BLaER1 treated with 17β-estradiol and CSF1 and Interleukin-3, amounts not matched to agents 10 nM and 100 nM (cell line): ENCODE measurements around the gene TCEANC2.
A peak's percentile ranks its signal among the peaks of the same experiment; 100 is the strongest.
"Not testable (repeated sequence)": the region's sequence is repeated elsewhere in the genome, so short reads cannot be mapped to it uniquely, and the experiment has no call there.

Source experiments
- H3K27ac ChIP-seq, 11 experiments: shearing (Covaris generic); formaldehyde crosslinking; 2 replicates each; pipeline ENCODE4 v1.8.1; 2022
- H3K27me3 ChIP-seq, 11 experiments: shearing (Covaris generic); formaldehyde crosslinking; 2 replicates each; pipeline ENCODE4 v1.8.1; 2022
- H3K36me3 ChIP-seq, 11 experiments: shearing (Covaris generic); formaldehyde crosslinking; 2 replicates each; pipeline ENCODE4 v1.8.1; 2022
- H3K4me1 ChIP-seq, 10 experiments: shearing (Covaris generic); formaldehyde crosslinking; 2 replicates each; pipeline ENCODE4 v1.8.1; 2022
- H3K4me2 ChIP-seq, 11 experiments: shearing (Covaris generic); formaldehyde crosslinking; 2 replicates each; pipeline ENCODE4 v1.8.1; 2022
- H3K4me3 ChIP-seq, 10 experiments: shearing (Covaris generic); formaldehyde crosslinking; 2 replicates each; pipeline ENCODE4 v1.8.1; 2022
- H3K9ac ChIP-seq, 11 experiments: shearing (Covaris generic); formaldehyde crosslinking; 2 replicates each; pipeline ENCODE4 v1.8.1; 2022
- H3K9me3 ChIP-seq, 11 experiments: shearing (Covaris generic); formaldehyde crosslinking; replicated peaks in 1 of 11; 2 replicates each; pipeline ENCODE4 v1.8.1; 2022
- H4K20me1 ChIP-seq, 11 experiments: shearing (Covaris generic); formaldehyde crosslinking; 2 replicates each; pipeline ENCODE4 v1.8.1; 2022
- Cebpa-rat ChIP-seq, 11 experiments: shearing (Covaris generic); IDR thresholded peaks; 2 replicates each; pipeline ENCODE4 v1.8.1; 2022

Gene TCEANC2

GRCh38 chr1:54094001-54094729 lies 40.8 kb downstream of the TCEANC2 start:
- peaks cover 15 to 48% (median 29%) of the 10 kb centered on the region in 11 experiments for H3K36me3 ChIP-seq
- H3K4me1 ChIP-seq: peaks cover 0 to 20% (median 10%) of the 10 kb centered on the region in 10 experiments; a peak in 14 of 20 replicates
- no peak overlapping the region for H3K27ac ChIP-seq
- H3K9ac ChIP-seq: no peak overlapping the region
- TF ChIP-seq Cebpa-rat (IDR thresholded peaks at IDR 0.05): no peak
- no peak overlapping the region for H3K4me2 ChIP-seq
- H4K20me1 ChIP-seq: no peaks in the 10 kb centered on the region
- H3K27me3 ChIP-seq: no peaks in the 10 kb centered on the region
- no peak overlapping the region for H3K4me3 ChIP-seq
- no peaks in the 10 kb centered on the region for H3K9me3 ChIP-seq

- H3K9ac ChIP-seq, H3K27me3 ChIP-seq, H4K20me1 ChIP-seq, H3K27ac ChIP-seq, H3K4me2 ChIP-seq, H3K4me3 ChIP-seq, H3K9me3 ChIP-seq: not testable (repeated sequence)
- Histone ChIP-seq H3K36me3 (peaks cover 11 to 44% (median 26%) of the 10 kb centered on the region in 11 experiments; a peak in 21 of 22 replicates), H3K4me1 (peaks cover 0 to 25% (median 10%) of the 10 kb centered on the region in 10 experiments; a peak in 14 of 20 replicates)
Observed at GRCh38 chr1:54094730-54095105, 41.3 kb downstream of the TCEANC2 start.

GRCh38 chr1:54095546-54096226 lies 42.3 kb downstream of the TCEANC2 start:
- Histone ChIP-seq H3K4me3 (no peak overlapping the region), H3K27ac (peak overlapping the region in 7 of 11 experiments; percentile 20 to 63 (median 46); a peak in 12 of 22 replicates), H3K27me3 (no peaks in the 10 kb centered on the region)

GRCh38 chr1:54096227-54096876 lies 42.9 kb downstream of the TCEANC2 start:
- TF ChIP-seq Cebpa-rat (IDR thresholded peaks at IDR 0.05): no peak
- no peaks in the 10 kb centered on the region for H3K9me3 ChIP-seq
- H3K9ac ChIP-seq: no peak overlapping the region
- peaks cover 0 to 26% (median 10%) of the 10 kb centered on the region in 10 experiments; a peak in 14 of 20 replicates for H3K4me1 ChIP-seq
- H3K4me3 ChIP-seq: no peak overlapping the region
- no peaks in the 10 kb centered on the region for H4K20me1 ChIP-seq
- peak overlapping the region in 7 of 11 experiments; percentile 20 to 63 (median 46); a peak in 12 of 22 replicates for H3K27ac ChIP-seq
- H3K4me2 ChIP-seq: peak overlapping the region in 5 of 11 experiments; percentile 7 to 61 (median 40); a peak in 9 of 22 replicates
- no peaks in the 10 kb centered on the region for H3K27me3 ChIP-seq
- H3K36me3 ChIP-seq: peaks cover 9 to 44% (median 26%) of the 10 kb centered on the region in 11 experiments; a peak in 21 of 22 replicates

More at GRCh38 chr1:54095546-54096226, 42.3 kb downstream of the TCEANC2 start:
- Histone ChIP-seq H4K20me1 (no peaks in the 10 kb centered on the region), H3K9ac (no peak overlapping the region), H3K4me1 (peaks cover 0 to 26% (median 10%) of the 10 kb centered on the region in 10 experiments; a peak in 14 of 20 replicates), H3K36me3 (peaks cover 8 to 41% (median 26%) of the 10 kb centered on the region in 11 experiments; a peak in 21 of 22 replicates), H3K9me3 (no peaks in the 10 kb centered on the region), H3K4me2 (peak overlapping the region in 5 of 11 experiments; percentile 7 to 61 (median 40); a peak in 10 of 22 replicates)
- TF ChIP-seq Cebpa-rat (IDR thresholded peaks at IDR 0.05): no peak

GRCh38 chr1:54096877-54097240 lies 43.5 kb downstream of the TCEANC2 start:
- no peak overlapping the region; a peak in 1 of 22 replicates for H3K27ac ChIP-seq
- peaks cover 0 to 26% (median 10%) of the 10 kb centered on the region in 10 experiments; a peak in 14 of 20 replicates for H3K4me1 ChIP-seq
- no peak for TF ChIP-seq Cebpa-rat (IDR thresholded peaks at IDR 0.05)

DNA sequence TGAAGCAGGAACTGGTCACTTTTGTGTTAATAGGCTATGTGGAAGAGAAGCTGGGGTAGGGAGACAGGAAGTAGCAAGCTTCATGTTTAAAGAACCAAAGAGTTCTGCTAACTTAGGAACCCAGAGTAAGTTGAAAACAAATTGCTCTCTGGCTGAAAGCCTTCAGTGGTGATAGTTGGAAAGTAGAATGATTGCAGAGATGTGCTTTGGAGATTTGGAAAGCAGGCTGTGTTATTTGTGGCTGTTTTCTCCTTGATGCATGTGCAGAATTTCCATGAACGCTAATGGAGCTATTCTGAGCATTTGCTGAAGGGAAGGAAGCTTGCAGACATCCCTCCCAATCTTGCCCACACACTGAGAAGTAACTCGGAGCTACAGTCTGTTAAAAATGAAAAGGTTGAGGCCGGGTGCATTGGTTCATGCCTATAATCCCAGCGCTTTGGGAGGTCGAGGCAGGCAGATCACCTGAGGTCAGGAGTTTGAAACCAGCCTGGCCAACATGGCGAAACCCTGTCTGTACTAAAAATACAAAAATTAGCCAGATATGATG lies 45.7 kb downstream of the TCEANC2 start:
- peak overlapping the region in 2 of 11 experiments; percentile 49 to 67; a peak in 5 of 22 replicates for H3K4me2 ChIP-seq

More at GRCh38 chr1:54096877-54097240, 43.5 kb downstream of the TCEANC2 start:
- H4K20me1 ChIP-seq: no peaks in the 10 kb centered on the region
- H3K4me3 ChIP-seq: no peak overlapping the region
- H3K9me3 ChIP-seq: no peaks in the 10 kb centered on the region
- H3K4me2 ChIP-seq: no peak overlapping the region
- no peaks in the 10 kb centered on the region for H3K27me3 ChIP-seq
- H3K36me3 ChIP-seq: peaks cover 14 to 49% (median 31%) of the 10 kb centered on the region in 11 experiments; a peak in 21 of 22 replicates
- H3K9ac ChIP-seq: no peak overlapping the region

GRCh38 chr1:54100500-54100899 lies 47.1 kb downstream of the TCEANC2 start:
- Histone ChIP-seq H3K9ac (no peak overlapping the region), H3K27ac (no peak overlapping the region), H4K20me1 (no peaks in the 10 kb centered on the region), H3K4me1 (peaks cover 0 to 23% (median 9%) of the 10 kb centered on the region in 10 experiments; a peak in 14 of 20 replicates), H3K4me2 (no peak overlapping the region), H3K27me3 (no peaks in the 10 kb centered on the region), H3K36me3 (peaks cover 18 to 61% (median 37%) of the 10 kb centered on the region in 11 experiments; a peak in 21 of 22 replicates), H3K9me3 (peaks cover 0 to 11% (median 0%) of the 10 kb centered on the region in 11 experiments; a peak in 4 of 22 replicates), H3K4me3 (no peak overlapping the region)
- TF ChIP-seq Cebpa-rat (IDR thresholded peaks at IDR 0.05): no peak

More for the DNA sequence above, 45.7 kb downstream of the TCEANC2 start:
- no peak overlapping the region for H3K9ac ChIP-seq
- H4K20me1 ChIP-seq: no peaks in the 10 kb centered on the region
- peaks cover 0 to 26% (median 10%) of the 10 kb centered on the region in 10 experiments; a peak in 14 of 20 replicates for H3K4me1 ChIP-seq
- no peak overlapping the region for H3K27ac ChIP-seq
- no peak overlapping the region for H3K4me3 ChIP-seq
- no peaks in the 10 kb centered on the region for H3K27me3 ChIP-seq
- TF ChIP-seq Cebpa-rat (IDR thresholded peaks at IDR 0.05): no peak
- peaks cover 18 to 55% (median 37%) of the 10 kb centered on the region in 11 experiments; a peak in 21 of 22 replicates for H3K36me3 ChIP-seq
- peaks cover 0 to 11% (median 0%) of the 10 kb centered on the region in 11 experiments; a peak in 4 of 22 replicates for H3K9me3 ChIP-seq

GRCh38 chr1:54103414-54103813 lies 50.0 kb downstream of the TCEANC2 start:
- no peak overlapping the region for H3K4me3 ChIP-seq
- peaks cover 0 to 11% (median 0%) of the 10 kb centered on the region in 11 experiments; a peak in 4 of 22 replicates for H3K9me3 ChIP-seq
- H3K9ac ChIP-seq: no peak overlapping the region
- no peaks in the 10 kb centered on the region for H4K20me1 ChIP-seq
- H3K27ac ChIP-seq: no peak overlapping the region
- peaks cover 0 to 13% (median 0%) of the 10 kb centered on the region in 10 experiments; a peak in 5 of 20 replicates for H3K4me1 ChIP-seq
- H3K27me3 ChIP-seq: no peaks in the 10 kb centered on the region
- TF ChIP-seq Cebpa-rat (IDR thresholded peaks at IDR 0.05): no peak
- peaks cover 0 to 39% (median 16%) of the 10 kb centered on the region in 11 experiments; a peak in 13 of 22 replicates for H3K36me3 ChIP-seq
- no peak overlapping the region for H3K4me2 ChIP-seq

DNA sequence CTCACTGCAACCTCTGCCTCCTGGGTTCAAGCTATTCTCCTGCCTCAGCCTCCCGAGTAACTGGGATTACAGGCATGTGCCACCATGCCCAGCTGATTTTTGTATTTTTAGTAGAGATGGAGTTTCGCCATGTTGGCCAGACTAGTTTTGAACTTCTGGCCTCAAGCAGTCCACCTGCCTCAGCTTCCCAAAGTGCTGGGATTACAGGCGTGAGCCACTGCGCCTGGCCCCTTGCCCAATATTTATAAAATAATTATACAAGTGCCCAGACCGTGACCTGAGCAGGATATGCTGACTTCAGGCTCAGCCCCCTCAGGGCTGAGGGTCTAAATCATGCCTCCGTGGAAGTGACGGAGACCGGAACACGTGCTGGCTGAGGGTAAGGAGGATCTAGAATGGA lies 51.2 kb downstream of the TCEANC2 start:
- peaks cover 0 to 27% (median 16%) of the 10 kb centered on the region in 11 experiments; a peak in 13 of 22 replicates for H3K36me3 ChIP-seq
- H4K20me1 ChIP-seq, H3K27ac ChIP-seq, H3K27me3 ChIP-seq, H3K4me2 ChIP-seq, H3K4me3 ChIP-seq, H3K9ac ChIP-seq, H3K4me1 ChIP-seq: not testable (repeated sequence)
- peaks cover 0 to 11% (median 0%) of the 10 kb centered on the region in 11 experiments; a peak in 4 of 22 replicates for H3K9me3 ChIP-seq
